ENCODE data around the gene SF3A2.

SF3A2 gene

DNA sequence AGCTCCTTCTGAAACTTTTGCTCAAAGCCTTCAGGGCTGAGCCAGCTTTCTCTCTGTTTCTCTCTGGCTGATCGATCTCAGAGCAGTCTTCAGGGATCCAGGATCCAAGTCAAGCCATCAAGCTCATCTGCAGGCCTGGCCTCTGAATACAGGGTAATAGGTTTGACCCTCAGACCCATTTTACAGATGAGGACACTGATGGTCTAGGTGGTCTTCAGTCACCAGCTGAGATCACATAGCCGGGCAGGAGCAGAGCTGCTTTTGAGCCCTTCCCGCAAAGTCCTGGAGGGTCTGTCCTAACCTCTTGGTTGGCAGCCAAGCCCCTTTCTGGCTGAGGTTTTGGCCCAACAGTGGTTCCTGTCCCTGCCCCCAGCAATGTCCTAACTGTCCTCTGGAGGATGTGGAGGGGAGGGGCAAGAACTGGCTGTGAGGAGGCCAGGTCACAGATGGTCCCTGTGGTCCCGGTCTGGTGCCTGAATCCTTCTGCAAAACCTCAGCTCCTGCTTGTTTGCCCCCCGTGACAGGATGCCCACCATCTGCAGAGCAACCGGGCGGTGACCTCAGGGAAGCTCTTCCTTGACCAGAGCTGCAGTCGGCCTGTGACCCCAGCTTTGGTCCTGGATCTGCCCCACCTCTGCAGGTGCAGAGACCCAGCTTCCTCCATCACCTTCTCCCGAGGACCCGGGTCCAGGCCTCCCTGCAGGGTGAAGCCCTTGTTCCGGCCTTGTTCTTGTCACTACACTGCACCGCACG lies 51.1 kb downstream of the SF3A2 start:
- Mint-ChIP-seq H3K4me3 (no peak overlapping the region), H3K9me3 (no peaks in the 10 kb centered on the region), H3K27ac (no peak overlapping the region), H3K4me1 (peaks cover 16% of the 10 kb centered on the region), H3K27me3 (peaks cover 11% of the 10 kb centered on the region), H3K36me3 (ENCODE audit: low read depth) (peaks cover under 1% of the 10 kb centered on the region)
- DNase-seq, result no peak
- ATAC-seq, result no peak

DNA sequence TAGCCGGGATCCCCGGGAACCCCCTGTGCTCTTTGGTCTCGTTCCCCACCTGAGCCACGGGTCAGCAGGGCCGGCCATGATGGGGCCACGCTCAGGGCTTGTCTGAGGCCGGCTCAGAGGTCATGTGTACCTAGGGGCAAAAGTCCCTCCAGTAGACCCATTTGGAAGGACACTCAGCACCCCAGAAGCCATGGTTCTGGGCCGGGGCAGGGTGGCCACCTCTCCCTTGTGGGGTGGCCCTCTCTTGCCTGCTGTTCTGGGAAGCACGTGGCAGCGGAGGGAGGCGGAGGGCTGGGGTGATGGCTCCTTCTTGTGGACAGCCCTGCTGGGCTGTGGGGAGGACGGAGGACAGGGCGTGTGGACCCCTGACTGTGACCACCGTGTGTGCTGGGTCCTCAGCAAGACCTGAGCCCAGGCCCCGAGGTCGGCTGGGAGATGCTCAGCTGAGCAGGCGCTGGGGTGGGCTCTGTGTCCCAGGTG lies 51.8 kb downstream of the SF3A2 start:
- Mint-ChIP-seq H3K4me3 (peak overlapping the region; percentile 77), H3K9me3 (no peaks in the 10 kb centered on the region), H3K27me3 (peaks cover 11% of the 10 kb centered on the region), H3K36me3 (ENCODE audit: low read depth) (peaks cover 2% of the 10 kb centered on the region), H3K27ac (no peak overlapping the region), H3K4me1 (peaks cover 17% of the 10 kb centered on the region)
- no peak for DNase-seq
- no peak for ATAC-seq

DNA sequence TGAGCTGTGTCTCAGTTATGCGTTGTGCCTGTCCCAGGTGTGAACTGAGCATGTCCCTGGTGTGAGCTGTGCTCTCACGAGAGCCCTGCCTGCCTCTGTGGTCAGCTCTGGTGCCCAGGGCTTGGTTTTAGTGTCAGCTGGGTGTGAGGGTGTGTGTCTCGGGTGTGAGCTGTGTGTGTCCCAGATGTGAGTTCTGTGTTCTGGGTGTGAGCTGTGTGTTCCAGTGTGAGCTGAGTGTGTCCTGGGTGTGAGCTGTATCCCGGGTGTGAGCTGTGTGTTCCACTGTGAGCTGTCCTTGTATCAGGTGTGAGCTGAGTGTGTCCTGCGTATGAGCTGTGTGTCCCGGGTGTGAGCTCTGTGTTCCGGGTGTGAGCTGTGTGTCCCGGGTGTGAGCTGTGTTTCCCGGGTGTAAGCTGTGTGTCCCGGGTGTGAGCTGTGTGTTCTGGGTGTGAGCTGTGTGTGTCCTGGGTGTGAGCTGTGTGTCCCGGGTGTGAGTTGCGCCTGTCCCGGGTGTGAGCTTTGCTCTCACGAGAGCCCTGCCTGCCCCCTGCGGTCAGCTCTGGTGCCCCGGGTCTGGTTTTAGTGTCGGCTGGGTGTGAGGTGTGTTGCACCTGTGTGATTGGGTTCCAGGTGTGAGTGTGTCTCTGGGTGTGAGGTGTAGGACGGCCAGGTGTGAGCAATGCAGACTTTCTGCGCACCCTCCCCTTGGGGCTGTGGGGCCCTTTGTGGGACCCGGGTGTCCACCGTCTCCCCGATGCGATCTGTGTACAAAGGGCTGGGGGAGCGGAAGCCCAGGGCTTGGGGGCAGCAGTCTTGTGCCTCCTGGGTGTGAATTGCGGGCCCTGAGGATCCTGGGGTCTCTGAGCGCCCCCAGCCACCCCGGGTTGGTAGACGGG lies 52.4 kb downstream of the SF3A2 start:
- Mint-ChIP-seq H3K4me3 (peak overlapping the region; percentile 77), H3K9me3 (no peaks in the 10 kb centered on the region), H3K36me3 (ENCODE audit: low read depth) (peaks cover 2% of the 10 kb centered on the region), H3K4me1 (peaks cover 20% of the 10 kb centered on the region), H3K27me3 (peaks cover 11% of the 10 kb centered on the region), H3K27ac (peak overlapping the region; percentile 54)
- ATAC-seq, result no peak
- DNase-seq, result no peak

DNA sequence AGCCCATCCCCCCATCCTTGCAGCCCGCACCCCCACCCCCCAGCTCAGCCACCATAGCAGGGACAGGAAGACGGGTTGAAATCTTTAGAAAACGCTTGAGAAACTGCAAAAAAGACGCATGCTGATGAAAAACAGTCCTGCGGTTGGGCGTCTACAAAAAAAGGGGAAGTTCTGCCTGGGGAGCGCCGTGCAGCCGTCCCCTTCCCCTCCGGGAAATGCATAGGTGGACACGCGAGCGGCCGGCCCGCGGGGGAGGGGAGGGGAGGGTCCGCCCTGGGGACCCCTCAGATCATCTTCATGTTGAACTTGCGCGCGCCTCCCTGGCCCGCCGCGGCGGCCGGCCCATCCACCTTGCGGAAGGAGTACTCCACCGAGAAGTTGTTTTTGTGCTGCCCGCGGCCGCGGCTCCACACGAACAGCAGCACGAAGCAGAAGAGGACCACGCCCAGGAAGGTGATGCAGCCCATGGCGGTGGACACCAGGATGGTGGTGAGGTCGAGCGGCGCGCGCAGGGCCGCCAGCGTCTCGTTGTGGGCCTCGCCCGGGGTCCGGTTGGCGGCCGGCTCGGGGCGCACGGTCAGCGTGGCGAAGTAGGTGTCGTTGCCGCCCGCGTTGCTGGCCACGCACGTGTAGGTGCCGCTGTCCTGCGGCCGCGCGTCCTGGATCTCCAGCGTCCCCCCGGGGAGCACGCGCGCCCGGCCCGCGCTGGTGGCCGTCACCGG lies 53.3 kb downstream of the SF3A2 start:
- peak; percentile 47 for ATAC-seq
- H3K36me3 Mint-ChIP-seq (ENCODE audit: low read depth), result peaks cover 2% of the 10 kb centered on the region
- H3K9me3 Mint-ChIP-seq, result no peaks in the 10 kb centered on the region
- peak overlapping the region; percentile 54 for H3K27ac Mint-ChIP-seq
- H3K4me3 Mint-ChIP-seq, result peak overlapping the region; percentile 77
- H3K27me3 Mint-ChIP-seq, result peaks cover 11% of the 10 kb centered on the region
- DNase-seq, result peak; percentile 45
- peaks cover 20% of the 10 kb centered on the region for H3K4me1 Mint-ChIP-seq

DNA sequence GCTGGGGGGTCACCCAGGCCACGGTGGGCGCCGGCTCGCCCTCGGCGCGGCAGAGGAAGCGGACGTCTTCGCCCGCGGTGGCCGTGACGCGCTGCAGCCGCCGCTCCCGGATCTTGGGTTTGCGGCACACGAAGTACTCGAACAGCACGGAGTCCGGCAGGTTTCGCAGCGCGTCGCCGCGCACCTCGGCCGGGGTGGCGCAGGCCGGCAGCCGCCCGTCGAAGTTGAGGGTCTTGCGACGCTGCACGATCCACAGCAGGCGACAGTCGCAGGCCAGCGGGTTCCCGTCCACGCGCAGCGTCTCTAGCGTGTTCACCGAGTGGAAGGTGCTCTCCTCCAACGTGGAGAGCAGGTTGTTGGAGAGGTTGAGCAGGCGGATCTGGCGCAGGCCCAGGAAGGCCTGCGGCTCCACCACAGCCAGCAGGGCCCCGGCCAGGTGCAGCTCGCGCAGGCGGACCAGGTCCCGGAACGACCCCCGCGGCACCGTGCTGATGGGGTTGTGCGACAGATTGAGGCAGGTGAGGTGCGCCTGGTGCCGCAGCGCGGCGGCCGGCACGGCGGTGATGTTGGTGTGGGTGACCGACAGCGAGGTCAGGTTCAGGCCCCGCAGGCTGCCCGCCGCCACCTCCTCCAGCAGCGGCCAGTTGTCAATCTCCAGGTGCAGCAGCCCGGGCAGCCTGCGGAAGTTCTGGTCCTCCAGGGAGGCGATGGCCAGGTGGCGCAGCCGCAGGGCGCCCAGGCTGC lies 54.0 kb downstream of the SF3A2 start:
- Mint-ChIP-seq H3K4me1 (peaks cover 20% of the 10 kb centered on the region), H3K36me3 (ENCODE audit: low read depth) (peaks cover 2% of the 10 kb centered on the region), H3K27me3 (peaks cover 11% of the 10 kb centered on the region), H3K9me3 (no peaks in the 10 kb centered on the region), H3K27ac (no peak overlapping the region), H3K4me3 (peak overlapping the region; percentile 53)
- ATAC-seq (no peak), DNase-seq (no peak)

DNA sequence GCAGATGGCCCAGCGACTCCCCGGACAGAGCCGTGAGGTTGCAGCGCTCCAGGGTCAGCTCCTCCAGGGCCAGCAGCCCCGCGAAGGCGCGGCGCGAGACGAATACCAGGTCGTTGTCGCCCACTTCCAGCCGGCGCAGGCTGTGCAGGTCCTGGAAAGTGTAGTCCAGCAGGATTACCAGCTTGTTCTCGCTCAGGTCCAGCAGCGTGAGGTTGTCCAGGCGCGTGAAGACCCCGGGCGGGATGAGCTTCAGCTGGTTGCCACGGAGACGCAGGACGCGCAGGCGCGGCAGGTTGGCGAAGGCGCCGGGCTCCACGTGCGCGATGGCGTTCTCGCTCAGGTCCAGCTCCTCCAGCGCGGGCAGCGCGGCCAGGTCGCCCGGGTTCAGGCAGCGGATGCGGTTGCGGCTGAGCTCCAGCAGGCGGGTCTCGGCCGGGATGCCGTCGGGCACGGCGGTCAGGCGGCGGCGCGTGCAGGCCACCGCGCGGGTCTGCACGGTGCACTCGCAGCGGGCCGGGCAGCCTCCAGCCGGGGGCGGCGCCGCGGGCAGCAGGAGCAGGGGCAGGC lies 54.6 kb downstream of the SF3A2 start:
- Mint-ChIP-seq H3K4me3 (peak overlapping the region; percentile 53), H3K27ac (no peak overlapping the region), H3K36me3 (ENCODE audit: low read depth) (peaks cover 2% of the 10 kb centered on the region), H3K9me3 (no peaks in the 10 kb centered on the region), H3K4me1 (peaks cover 20% of the 10 kb centered on the region), H3K27me3 (peaks cover 11% of the 10 kb centered on the region)
- ATAC-seq (no peak), DNase-seq (no peak)

DNA sequence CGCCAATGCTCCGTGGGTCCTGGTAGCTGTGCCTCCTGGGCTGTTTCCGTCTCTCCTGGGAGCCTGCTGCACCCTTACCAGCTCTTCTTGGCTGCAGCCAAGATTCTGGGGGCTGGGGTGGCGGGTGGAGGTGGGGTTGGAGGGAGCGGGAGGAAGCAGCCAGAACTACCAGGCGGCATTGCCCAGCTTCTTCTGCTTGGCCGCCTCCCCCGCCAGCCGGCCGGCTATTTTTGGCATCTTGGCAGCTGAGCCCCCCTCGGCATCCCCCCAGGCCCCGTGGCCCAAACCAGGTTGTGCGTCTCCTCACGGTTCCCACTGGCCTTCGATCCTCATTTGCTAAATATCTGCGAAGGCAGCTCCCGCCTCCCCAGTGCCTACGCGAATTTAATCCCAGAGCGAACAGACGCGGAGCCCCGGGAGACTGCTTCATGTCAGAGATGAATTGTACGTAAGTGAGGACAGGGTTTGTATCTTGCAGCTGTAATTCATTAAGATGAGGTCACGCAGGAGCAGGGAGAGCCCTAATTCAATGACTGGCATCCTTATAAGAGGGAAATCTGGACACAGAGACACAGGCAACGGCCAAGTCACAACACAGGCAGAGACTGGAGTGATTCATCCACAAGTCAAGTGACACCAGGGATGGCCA lies 58.2 kb downstream of the SF3A2 start:
- ATAC-seq, result no peak
- no peaks in the 10 kb centered on the region for H3K9me3 Mint-ChIP-seq
- DNase-seq, result no peak
- H3K4me3 Mint-ChIP-seq, result no peak overlapping the region
- H3K27me3 Mint-ChIP-seq, result peaks cover 2% of the 10 kb centered on the region
- peaks cover 8% of the 10 kb centered on the region for H3K4me1 Mint-ChIP-seq
- no peak overlapping the region for H3K27ac Mint-ChIP-seq
- peaks cover 2% of the 10 kb centered on the region for H3K36me3 Mint-ChIP-seq (ENCODE audit: low read depth)

DNA sequence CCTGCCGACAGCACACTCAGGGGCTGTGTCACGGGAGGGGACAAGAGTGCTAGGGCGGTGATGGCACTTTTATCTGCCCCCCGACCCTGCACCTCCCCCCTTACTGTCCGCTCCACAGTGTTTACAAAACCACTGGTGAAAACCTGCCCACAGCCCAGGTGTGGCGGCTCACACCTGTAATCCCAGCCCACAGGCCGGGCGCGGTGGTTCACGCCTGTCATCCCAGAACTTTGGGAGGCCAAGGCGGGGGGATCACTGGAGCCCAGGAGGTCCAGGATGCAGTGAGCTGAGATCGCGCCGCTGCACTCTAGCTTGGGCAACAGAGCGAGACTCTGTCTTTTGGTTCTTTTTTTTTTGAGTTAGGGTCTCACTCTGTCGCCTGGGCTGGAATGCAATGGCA lies 59.5 kb downstream of the SF3A2 start:
- Mint-ChIP-seq H3K27ac (no peak overlapping the region), H3K4me1 (peaks cover 6% of the 10 kb centered on the region), H3K36me3 (ENCODE audit: low read depth) (peaks cover 2% of the 10 kb centered on the region), H3K27me3 (no peaks in the 10 kb centered on the region), H3K4me3 (no peak overlapping the region), H3K9me3 (no peaks in the 10 kb centered on the region)
- no peak for DNase-seq
- no peak for ATAC-seq

Measured in activated naive CD8-positive, alpha-beta T cell treated with anti-CD3 and anti-CD28 coated beads, Interleukin-2, amount 50 U/mL, for 24 hours (primary cell).